Measurements from ENCODE around the gene ARHGAP33. TPM values are rescaled to one million over a fixed set of nuclear protein-coding genes. Genes with fewer than 3 reads are reported as not detected.
A peak's percentile ranks its signal among the peaks of the same experiment; 100 is the strongest.

The ARHGAP33 gene
- total and polyA plus RNA-seq, 2 experiments from 2014 or later: 11.6 to 22.1 TPM

DNA sequence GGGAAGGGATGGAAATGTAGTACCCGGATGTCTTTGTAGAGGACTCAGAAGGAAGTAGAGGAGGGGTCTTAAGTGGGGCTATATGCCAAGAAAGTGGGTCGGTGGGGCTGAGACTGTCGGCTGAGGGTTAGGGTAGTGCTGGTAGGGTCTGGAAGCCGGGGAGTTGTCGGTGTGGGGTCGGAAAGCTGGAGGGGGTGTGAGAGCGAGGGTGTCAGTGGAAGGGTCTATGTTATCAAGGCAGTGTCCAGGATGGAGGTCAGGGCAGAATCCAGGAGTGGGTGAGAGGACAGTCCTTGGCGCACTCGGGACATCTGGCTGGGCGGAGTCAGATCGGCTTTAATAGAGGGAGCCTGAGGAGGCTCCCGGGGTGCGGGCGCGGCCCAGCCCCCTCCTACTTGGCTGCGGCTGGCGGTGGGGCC, 20.2 kb upstream of the ARHGAP33 start (continued):
- TF ChIP-seq, protein P1, sequence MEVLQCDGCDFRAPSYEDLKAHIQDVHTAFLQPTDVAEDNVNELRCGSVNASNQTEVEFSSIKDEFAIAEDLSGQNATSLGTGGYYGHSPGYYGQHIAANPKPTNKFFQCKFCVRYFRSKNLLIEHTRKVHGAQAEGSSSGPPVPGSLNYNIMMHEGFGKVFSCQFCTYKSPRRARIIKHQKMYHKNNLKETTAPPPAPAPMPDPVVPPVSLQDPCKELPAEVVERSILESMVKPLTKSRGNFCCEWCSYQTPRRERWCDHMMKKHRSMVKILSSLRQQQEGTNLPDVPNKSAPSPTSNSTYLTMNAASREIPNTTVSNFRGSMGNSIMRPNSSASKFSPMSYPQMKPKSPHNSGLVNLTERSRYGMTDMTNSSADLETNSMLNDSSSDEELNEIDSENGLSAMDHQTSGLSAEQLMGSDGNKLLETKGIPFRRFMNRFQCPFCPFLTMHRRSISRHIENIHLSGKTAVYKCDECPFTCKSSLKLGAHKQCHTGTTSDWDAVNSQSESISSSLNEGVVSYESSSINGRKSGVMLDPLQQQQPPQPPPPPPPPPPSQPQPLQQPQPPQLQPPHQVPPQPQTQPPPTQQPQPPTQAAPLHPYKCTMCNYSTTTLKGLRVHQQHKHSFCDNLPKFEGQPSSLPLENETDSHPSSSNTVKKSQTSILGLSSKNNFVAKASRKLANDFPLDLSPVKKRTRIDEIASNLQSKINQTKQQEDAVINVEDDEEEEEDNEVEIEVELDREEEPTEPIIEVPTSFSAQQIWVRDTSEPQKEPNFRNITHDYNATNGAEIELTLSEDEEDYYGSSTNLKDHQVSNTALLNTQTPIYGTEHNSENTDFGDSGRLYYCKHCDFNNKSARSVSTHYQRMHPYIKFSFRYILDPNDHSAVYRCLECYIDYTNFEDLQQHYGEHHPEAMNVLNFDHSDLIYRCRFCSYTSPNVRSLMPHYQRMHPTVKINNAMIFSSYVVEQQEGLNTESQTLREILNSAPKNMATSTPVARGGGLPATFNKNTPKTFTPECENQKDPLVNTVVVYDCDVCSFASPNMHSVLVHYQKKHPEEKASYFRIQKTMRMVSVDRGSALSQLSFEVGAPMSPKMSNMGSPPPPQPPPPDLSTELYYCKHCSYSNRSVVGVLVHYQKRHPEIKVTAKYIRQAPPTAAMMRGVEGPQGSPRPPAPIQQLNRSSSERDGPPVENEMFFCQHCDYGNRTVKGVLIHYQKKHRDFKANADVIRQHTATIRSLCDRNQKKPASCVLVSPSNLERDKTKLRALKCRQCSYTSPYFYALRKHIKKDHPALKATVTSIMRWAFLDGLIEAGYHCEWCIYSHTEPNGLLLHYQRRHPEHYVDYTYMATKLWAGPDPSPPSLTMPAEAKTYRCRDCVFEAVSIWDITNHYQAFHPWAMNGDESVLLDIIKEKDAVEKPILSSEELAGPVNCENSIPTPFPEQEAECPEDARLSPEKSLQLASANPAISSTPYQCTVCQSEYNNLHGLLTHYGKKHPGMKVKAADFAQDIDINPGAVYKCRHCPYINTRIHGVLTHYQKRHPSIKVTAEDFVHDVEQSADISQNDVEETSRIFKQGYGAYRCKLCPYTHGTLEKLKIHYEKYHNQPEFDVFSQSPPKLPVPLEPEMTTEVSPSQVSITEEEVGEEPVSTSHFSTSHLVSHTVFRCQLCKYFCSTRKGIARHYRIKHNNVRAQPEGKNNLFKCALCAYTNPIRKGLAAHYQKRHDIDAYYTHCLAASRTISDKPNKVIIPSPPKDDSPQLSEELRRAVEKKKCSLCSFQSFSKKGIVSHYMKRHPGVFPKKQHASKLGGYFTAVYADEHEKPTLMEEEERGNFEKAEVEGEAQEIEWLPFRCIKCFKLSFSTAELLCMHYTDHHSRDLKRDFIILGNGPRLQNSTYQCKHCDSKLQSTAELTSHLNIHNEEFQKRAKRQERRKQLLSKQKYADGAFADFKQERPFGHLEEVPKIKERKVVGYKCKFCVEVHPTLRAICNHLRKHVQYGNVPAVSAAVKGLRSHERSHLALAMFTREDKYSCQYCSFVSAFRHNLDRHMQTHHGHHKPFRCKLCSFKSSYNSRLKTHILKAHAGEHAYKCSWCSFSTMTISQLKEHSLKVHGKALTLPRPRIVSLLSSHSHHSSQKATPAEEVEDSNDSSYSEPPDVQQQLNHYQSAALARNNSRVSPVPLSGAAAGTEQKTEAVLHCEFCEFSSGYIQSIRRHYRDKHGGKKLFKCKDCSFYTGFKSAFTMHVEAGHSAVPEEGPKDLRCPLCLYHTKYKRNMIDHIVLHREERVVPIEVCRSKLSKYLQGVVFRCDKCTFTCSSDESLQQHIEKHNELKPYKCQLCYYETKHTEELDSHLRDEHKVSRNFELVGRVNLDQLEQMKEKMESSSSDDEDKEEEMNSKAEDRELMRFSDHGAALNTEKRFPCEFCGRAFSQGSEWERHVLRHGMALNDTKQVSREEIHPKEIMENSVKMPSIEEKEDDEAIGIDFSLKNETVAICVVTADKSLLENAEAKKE (CRISPR knock-in tag; IDR thresholded peaks at IDR 0.05): no peak
- no peak for TF ChIP-seq ZNF114 (CRISPR knock-in tag; IDR thresholded peaks at IDR 0.05)
- TF ChIP-seq, protein P2, sequence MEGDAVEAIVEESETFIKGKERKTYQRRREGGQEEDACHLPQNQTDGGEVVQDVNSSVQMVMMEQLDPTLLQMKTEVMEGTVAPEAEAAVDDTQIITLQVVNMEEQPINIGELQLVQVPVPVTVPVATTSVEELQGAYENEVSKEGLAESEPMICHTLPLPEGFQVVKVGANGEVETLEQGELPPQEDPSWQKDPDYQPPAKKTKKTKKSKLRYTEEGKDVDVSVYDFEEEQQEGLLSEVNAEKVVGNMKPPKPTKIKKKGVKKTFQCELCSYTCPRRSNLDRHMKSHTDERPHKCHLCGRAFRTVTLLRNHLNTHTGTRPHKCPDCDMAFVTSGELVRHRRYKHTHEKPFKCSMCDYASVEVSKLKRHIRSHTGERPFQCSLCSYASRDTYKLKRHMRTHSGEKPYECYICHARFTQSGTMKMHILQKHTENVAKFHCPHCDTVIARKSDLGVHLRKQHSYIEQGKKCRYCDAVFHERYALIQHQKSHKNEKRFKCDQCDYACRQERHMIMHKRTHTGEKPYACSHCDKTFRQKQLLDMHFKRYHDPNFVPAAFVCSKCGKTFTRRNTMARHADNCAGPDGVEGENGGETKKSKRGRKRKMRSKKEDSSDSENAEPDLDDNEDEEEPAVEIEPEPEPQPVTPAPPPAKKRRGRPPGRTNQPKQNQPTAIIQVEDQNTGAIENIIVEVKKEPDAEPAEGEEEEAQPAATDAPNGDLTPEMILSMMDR (conservative IDR thresholded peaks at IDR 0.05; ENCODE audit: low read depth in 2 of 2): no peak

DNA sequence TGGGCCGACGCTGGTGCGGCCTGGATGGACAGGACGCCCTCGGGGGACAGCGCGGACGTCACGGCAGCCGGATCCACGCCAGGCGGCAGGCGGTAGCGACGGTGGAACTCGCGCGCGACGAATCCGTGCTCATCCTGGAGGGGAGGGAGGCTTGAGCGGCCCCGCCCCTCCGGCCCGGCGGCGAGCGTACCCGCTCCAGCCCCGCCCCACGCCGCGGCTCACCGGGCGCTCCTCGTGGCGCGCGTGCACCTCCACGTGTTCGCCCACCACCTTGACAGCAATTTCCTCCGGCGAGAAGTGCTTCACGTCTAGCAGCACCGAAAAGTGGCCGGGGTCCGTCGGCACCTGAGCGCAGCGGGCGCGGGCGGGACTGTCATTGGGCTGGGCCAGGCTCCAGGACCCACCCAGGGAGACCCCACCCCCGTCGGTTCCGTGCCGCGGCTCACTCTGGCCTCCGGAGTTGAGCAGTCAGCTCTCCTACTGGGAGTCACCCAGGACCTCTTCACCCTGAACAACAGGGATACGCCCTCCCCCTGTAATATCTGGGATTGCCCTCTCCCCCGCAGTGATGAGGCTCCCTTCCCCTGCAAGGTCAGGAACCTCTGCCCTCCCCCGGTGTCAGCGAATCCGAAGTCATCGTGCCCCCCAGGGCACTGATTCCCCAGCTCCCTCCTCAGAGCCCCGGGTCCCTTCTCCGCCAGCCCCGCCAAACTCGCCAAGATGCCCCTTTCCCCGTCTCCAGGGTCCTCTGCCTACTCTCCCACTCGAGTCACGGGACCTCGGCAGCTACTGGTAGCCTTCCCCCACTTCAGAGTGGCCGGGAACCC, 19.6 kb upstream of the ARHGAP33 start:
- Mint-ChIP-seq H3K4me1 (peaks cover 15% of the 10 kb centered on the region), H3K4me3 (peak overlapping the region; percentile 83), H3K27ac (no peak overlapping the region), H3K27me3 (ENCODE audit: insufficient read depth, low read depth, poor library complexity) (peaks cover 38% of the 10 kb centered on the region), H3K36me3 (ENCODE audit: low read depth) (peaks cover 16% of the 10 kb centered on the region), H3K9me3 (no peaks in the 10 kb centered on the region; the same call in 2 of the 3 replicates)
- H3K4me1 ChIP-seq (ENCODE audit: insufficient read depth): peaks cover 4% of the 10 kb centered on the region
- ATAC-seq (peak; percentile 1; the same call in 2 of the 3 replicates), DNase-seq (ENCODE audit: low spot score) (peak; percentile 23)
- peaks cover 13% of the 10 kb centered on the region for H3K79me2 ChIP-seq (replicated peaks; ENCODE audit: insufficient read depth)
- H2AFZ ChIP-seq: peak overlapping the region; percentile 90
- H3K4me3 ChIP-seq: peak overlapping the region; percentile 94
- H3K27ac ChIP-seq (ENCODE audit: low read depth): no peak overlapping the region
- H3K9me2 ChIP-seq (ENCODE audit: insufficient read depth): no peaks in the 10 kb centered on the region
- no peaks in the 10 kb centered on the region; the same call in 1 of the 2 replicates for H4K20me1 ChIP-seq (replicated peaks; ENCODE audit: insufficient read depth)
- H3K4me2 ChIP-seq: peak overlapping the region; percentile 93
- peaks cover 6% of the 10 kb centered on the region; the same call in 1 of the 2 replicates for H3K36me3 ChIP-seq (ENCODE audit: insufficient read depth)
- H3K27me3 ChIP-seq (ENCODE audit: insufficient read depth): peaks cover 28% of the 10 kb centered on the region
- 0 out of 2 replicates have a peak, but pooled peaks cover 6% of the 10 kb centered on the region for H3F3A ChIP-seq (replicated peaks; ENCODE audit: low read depth)
- no peak for TF ChIP-seq JUNB (IDR thresholded peaks at IDR 0.05; ENCODE audit: unreplicated experiment)
- TF ChIP-seq, protein P2 (conservative IDR thresholded peaks at IDR 0.05; ENCODE audit: low read depth in 2 of 2): no peak
- TF ChIP-seq CREB1 (CRISPR knock-in tag; IDR thresholded peaks at IDR 0.05; ENCODE audit: low read depth): no peak
- no peak for TF ChIP-seq EZH2phosphoT487 (IDR thresholded peaks at IDR 0.05; ENCODE audit: unreplicated experiment)
- TF ChIP-seq, protein P3, sequence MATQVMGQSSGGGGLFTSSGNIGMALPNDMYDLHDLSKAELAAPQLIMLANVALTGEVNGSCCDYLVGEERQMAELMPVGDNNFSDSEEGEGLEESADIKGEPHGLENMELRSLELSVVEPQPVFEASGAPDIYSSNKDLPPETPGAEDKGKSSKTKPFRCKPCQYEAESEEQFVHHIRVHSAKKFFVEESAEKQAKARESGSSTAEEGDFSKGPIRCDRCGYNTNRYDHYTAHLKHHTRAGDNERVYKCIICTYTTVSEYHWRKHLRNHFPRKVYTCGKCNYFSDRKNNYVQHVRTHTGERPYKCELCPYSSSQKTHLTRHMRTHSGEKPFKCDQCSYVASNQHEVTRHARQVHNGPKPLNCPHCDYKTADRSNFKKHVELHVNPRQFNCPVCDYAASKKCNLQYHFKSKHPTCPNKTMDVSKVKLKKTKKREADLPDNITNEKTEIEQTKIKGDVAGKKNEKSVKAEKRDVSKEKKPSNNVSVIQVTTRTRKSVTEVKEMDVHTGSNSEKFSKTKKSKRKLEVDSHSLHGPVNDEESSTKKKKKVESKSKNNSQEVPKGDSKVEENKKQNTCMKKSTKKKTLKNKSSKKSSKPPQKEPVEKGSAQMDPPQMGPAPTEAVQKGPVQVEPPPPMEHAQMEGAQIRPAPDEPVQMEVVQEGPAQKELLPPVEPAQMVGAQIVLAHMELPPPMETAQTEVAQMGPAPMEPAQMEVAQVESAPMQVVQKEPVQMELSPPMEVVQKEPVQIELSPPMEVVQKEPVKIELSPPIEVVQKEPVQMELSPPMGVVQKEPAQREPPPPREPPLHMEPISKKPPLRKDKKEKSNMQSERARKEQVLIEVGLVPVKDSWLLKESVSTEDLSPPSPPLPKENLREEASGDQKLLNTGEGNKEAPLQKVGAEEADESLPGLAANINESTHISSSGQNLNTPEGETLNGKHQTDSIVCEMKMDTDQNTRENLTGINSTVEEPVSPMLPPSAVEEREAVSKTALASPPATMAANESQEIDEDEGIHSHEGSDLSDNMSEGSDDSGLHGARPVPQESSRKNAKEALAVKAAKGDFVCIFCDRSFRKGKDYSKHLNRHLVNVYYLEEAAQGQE (IDR thresholded peaks at IDR 0.05; ENCODE audit: unreplicated experiment): no peak

Measured in GM23338 (cell line).